ENCODE data around the gene LIPA.

Gene LIPA

GRCh38 chr10:89238956-89239644 lies 12.5 kb downstream of the LIPA start:
- no peak for DNase-seq

- no peak for DNase-seq
These were observed 13.7 kb downstream of the LIPA start for GRCh38 chr10:89237849-89238248.

GRCh38 chr10:89236226-89236797 lies 15.3 kb downstream of the LIPA start:
- DNase-seq = no peak

GRCh38 chr10:89235073-89235798 lies 16.3 kb downstream of the LIPA start:
- no peak for DNase-seq

- DNase-seq = no peak
These were observed 18.5 kb downstream of the LIPA start for GRCh38 chr10:89233033-89233432.

GRCh38 chr10:89228962-89229361 lies 22.6 kb downstream of the LIPA start:
- DNase-seq = no peak

- no peak for DNase-seq
These were observed 23.4 kb downstream of the LIPA start for GRCh38 chr10:89228146-89228545.

- DNase-seq = no peak
These were observed 24.7 kb downstream of the LIPA start for GRCh38 chr10:89226891-89227290.

GRCh38 chr10:89224739-89225443 lies 26.7 kb downstream of the LIPA start:
- DNase-seq = no peak

GRCh38 chr10:89221919-89222318 lies 29.7 kb downstream of the LIPA start:
- DNase-seq = no peak

GRCh38 chr10:89219513-89220218 lies 31.9 kb downstream of the LIPA start:
- DNase-seq = no peak

- DNase-seq = peak; percentile 65 to 74
These were observed 34.3 kb downstream of the LIPA start for GRCh38 chr10:89217057-89217990.

- DNase-seq = no peak
These were observed 35.5 kb downstream of the LIPA start for GRCh38 chr10:89216056-89216455.

- DNase-seq = no peak
These were observed 36.1 kb downstream of the LIPA start for GRCh38 chr10:89215511-89215910.

GRCh38 chr10:89214566-89215165 lies 36.9 kb downstream of the LIPA start:
- DNase-seq = no peak

GRCh38 chr10:89213191-89213808 lies 38.3 kb downstream of the LIPA start:
- DNase-seq = no peak

GRCh38 chr10:89210794-89211425 lies 40.7 kb downstream of the LIPA start:
- no peak for DNase-seq

- no peak for DNase-seq
These were observed 41.9 kb downstream of the LIPA start for GRCh38 chr10:89209718-89210117.

GRCh38 chr10:89207801-89208551 lies 43.6 kb downstream of the LIPA start:
- peak; percentile 25 to 34 for DNase-seq
